Gastrocnemius medialis (tissue), 4 donors: ENCODE measurements around the gene UNC5C. TPM values are rescaled to one million over a fixed set of nuclear protein-coding genes. Genes with fewer than 3 reads are reported as not detected.

Experiments used
- ATAC-seq, 2 donors: fragments of 150-250 bp; one replicate each; pipeline ENCODE4 v1.9.1; 2016
- DNase-seq, 2 donors: peaks; one replicate each; pipeline ENCODE4 v3.0.0-alpha.2; 2019
- H3K27ac ChIP-seq, 4 donors: fragments of 200-600 bp; sonication (generic); 1 replicate in 1 of 4; 2 replicates in 3 of 4; pipeline ENCODE4 v1.5.1; 2016 to 2018; ENCODE audit warnings: mild to moderate bottlenecking in 2 of 4, moderate library complexity in 1 of 4
- H3K27me3 ChIP-seq, 3 donors: fragments of 200-600 bp; sonication (generic) in 2 of 3; 1 replicate in 1 of 3; 2 replicates in 2 of 3; pipeline versions ENCODE4 v1.5.1 to v1.6.0; 2016 to 2019; ENCODE audit warnings: mild to moderate bottlenecking in 1 of 3, moderate library complexity in 1 of 3
- H3K36me3 ChIP-seq, 2 donors: fragments of 200-600 bp; sonication (generic) in 1 of 2; one replicate each; pipeline ENCODE4 v1.5.1; 2017 to 2018
- H3K4me1 ChIP-seq, 2 donors: fragments of 200-600 bp; sonication (generic) in 1 of 2; one replicate each; pipeline ENCODE4 v1.5.1; 2016 to 2017; ENCODE audit warnings: mild to moderate bottlenecking in 2 of 2
- H3K4me3 ChIP-seq, 4 donors: fragments of 200-600 bp; sonication (generic) in 3 of 4; 1 replicate in 1 of 4; 2 replicates in 3 of 4; pipeline ENCODE4 v1.5.1; 2016 to 2019; ENCODE audit warnings: mild to moderate bottlenecking in 2 of 4
- H3K9me3 ChIP-seq, 3 donors: fragments of 200-600 bp; sonication (generic) in 2 of 3; 1 replicate in 1 of 3; 2 replicates in 2 of 3; pipeline ENCODE4 v1.5.1; 2016 to 2019
- POLR2A ChIP-seq, 2 donors: fragments of 450-650 bp; IDR thresholded peaks; one replicate each; pipeline ENCODE4 v1.6.1; 2017; ENCODE audit warnings: antibody characterized with exemption in 2 of 2, mild to moderate bottlenecking in 2 of 2, moderate library complexity in 2 of 2
- in situ Hi-C, 4 donors: fragments of 200-750 bp; cut with MboI; loops; one replicate each; pipeline versions ENCODE4 v1.15.0 to v1.8.0; 2017; ENCODE audit warnings: low sequenced_read_pairs in 4 of 4
- intact Hi-C: fragments of 100-400 bp; cut with DNase I; formaldehyde crosslinking; loops from one replicate; pipeline ENCODE4 v1.15.1; 2023; ENCODE audit warnings: low total_unique reads
- total RNA-seq, 4 donors: library from RNA; depleted of rRNA; stranded (reverse); fragments of >200 nt; gene quantifications; one replicate each; pipeline versions ENCODE4 v1.1.0 to v1.2.3, GENCODE V29; 2016
- TF ChIP-seq, protein P1 (sequence below), 5 experiments: fragments of 450-650 bp in 3 of 5; fragments of 200-600 bp in 2 of 5; sonication (generic) in 2 of 5; IDR thresholded peaks in 4 of 5; conservative IDR thresholded peaks in 1 of 5; 1 replicate in 4 of 5; 2 replicates in 1 of 5; pipeline ENCODE4 v1.5.1; 2016 to 2019; ENCODE audit warnings: antibody characterized with exemption in 5 of 5, mild to moderate bottlenecking in 3 of 5, moderate library complexity in 3 of 5

Gene UNC5C
- total RNA-seq, 4 donors from 2014 or later, result 0.07 to 0.33 (median 0.23) TPM; not detected in 1

DNA sequence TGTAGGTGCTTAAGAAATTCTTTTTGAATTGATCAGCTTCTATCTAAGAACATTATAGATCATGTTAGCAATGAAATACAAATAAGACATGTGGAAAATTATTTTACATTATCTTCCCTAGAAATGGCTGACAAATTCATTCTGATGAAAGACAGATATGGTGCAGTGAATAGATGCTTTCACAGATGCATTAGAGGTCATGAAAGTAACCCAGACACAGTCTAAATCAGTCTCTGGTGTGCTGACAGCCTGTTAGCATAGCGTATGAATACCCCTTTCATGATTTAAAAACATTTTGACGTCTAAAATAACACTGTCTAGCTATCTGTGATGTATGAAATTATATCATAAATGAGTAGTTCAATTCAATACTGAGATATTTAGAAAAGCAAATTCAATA, 180.9 kb downstream of the UNC5C start:
- H3K36me3 ChIP-seq, result no peaks in the 10 kb centered on the region
- DNase-seq, result no peak
- intact Hi-C loops (no loop called here), in situ Hi-C loops (no loop called here)
- ATAC-seq, result no peak
- H3K9me3 ChIP-seq, result no peaks in the 10 kb centered on the region
- H3K27me3 ChIP-seq, result no peaks in the 10 kb centered on the region
- H3K4me3 ChIP-seq, result no peak overlapping the region
- H3K27ac ChIP-seq, result no peak overlapping the region
- TF ChIP-seq, protein P1, sequence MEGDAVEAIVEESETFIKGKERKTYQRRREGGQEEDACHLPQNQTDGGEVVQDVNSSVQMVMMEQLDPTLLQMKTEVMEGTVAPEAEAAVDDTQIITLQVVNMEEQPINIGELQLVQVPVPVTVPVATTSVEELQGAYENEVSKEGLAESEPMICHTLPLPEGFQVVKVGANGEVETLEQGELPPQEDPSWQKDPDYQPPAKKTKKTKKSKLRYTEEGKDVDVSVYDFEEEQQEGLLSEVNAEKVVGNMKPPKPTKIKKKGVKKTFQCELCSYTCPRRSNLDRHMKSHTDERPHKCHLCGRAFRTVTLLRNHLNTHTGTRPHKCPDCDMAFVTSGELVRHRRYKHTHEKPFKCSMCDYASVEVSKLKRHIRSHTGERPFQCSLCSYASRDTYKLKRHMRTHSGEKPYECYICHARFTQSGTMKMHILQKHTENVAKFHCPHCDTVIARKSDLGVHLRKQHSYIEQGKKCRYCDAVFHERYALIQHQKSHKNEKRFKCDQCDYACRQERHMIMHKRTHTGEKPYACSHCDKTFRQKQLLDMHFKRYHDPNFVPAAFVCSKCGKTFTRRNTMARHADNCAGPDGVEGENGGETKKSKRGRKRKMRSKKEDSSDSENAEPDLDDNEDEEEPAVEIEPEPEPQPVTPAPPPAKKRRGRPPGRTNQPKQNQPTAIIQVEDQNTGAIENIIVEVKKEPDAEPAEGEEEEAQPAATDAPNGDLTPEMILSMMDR (IDR thresholded peaks at IDR 0.05 in 4 of 5, conservative IDR thresholded peaks at IDR 0.05 in 1 of 5), result no peak
- no peak for TF ChIP-seq POLR2A (IDR thresholded peaks at IDR 0.05)
- peaks cover 0 to 4% of the 10 kb centered on the region in 2 donors for H3K4me1 ChIP-seq

DNA sequence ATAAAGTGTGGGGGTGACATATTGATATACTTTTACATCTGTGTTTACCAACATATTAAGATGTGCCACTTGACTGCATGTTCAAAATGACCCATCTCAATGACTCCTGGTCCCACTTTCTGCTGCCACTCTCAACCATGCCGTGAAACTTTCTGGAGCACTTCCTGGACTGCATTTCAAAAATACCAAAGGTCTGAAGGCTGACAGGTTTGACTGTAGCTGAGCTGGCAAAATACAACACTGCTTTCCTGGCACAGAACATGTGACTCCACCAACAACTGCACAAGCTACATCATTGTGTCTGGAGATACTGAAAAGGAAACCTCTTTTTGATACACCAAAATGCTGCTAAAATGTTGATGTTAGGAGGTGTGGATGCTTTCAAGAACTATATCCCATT, 184.8 kb downstream of the UNC5C start:
- TF ChIP-seq, protein P1 (IDR thresholded peaks at IDR 0.05 in 4 of 5, conservative IDR thresholded peaks at IDR 0.05 in 1 of 5), result no peak
- TF ChIP-seq POLR2A (IDR thresholded peaks at IDR 0.05), result no peak
- ATAC-seq (no peak), DNase-seq (no peak)
- H3K4me3 ChIP-seq, result no peak overlapping the region
- no peaks in the 10 kb centered on the region for H3K27me3 ChIP-seq
- H3K4me1 ChIP-seq, result peaks cover 0 to 4% of the 10 kb centered on the region in 2 donors
- H3K36me3 ChIP-seq, result no peaks in the 10 kb centered on the region
- H3K9me3 ChIP-seq, result no peaks in the 10 kb centered on the region
- intact Hi-C loops (no loop called here), in situ Hi-C loops (no loop called here)
- H3K27ac ChIP-seq, result no peak overlapping the region

DNA sequence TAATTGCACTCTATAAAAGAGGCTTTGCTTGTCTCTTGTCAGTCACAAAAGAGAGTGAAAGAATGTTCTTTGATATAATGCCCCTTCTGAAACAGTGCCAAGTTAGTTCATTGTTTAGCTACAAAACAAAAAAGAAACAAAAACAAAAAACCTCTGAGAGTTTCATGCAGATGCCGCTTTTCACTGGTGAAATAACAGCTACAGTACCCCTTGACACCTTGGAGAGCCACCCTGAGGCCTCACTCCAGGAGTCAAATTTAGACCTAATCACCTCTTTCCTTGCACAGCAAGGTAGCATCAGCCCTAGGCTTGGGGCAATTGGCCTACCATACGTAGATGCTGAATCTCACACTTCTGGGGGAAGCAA, 185.2 kb downstream of the UNC5C start:
- intact Hi-C loops, result no loop called here
- H3K27me3 ChIP-seq, result no peaks in the 10 kb centered on the region
- no peaks in the 10 kb centered on the region for H3K36me3 ChIP-seq
- ATAC-seq (no peak), DNase-seq (no peak)
- peaks cover 0 to 4% of the 10 kb centered on the region in 2 donors for H3K4me1 ChIP-seq
- no peak overlapping the region for H3K27ac ChIP-seq
- TF ChIP-seq, protein P1 (IDR thresholded peaks at IDR 0.05 in 4 of 5, conservative IDR thresholded peaks at IDR 0.05 in 1 of 5), result no peak
- TF ChIP-seq POLR2A (IDR thresholded peaks at IDR 0.05), result no peak
- H3K4me3 ChIP-seq, result no peak overlapping the region
- in situ Hi-C loops, result no loop called here
- no peaks in the 10 kb centered on the region for H3K9me3 ChIP-seq

DNA sequence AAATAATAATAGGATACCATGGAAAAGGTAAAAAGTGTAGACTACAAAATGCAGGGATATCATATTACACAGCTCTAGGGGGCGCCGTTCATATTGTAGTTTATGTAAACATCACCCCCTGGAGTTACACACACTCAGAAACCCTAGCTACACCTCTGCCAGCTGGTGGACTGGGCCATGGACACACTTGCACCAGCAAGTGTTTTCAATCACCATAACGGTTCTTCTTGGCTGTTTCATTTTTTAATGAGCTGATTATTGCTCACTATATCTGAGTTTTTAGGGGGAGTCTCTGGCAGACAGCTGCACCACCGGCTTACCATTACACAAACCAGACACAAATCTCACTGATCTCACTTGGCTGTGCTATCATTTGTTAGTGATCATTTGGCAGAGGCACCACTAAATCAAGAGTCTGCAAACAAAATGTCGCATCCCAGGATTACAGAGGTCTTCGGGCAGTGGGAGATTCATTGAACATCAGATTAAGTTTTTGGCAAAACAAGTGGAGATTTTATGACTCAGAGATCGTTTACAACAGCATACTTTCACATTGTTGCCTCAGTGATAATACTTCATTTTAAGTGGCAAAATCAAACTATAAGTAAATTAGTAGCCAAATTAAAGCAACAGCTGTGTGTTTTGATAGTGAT, 185.7 kb downstream of the UNC5C start:
- intact Hi-C loops (no loop called here), in situ Hi-C loops (no loop called here)
- DNase-seq, result no peak
- TF ChIP-seq POLR2A (IDR thresholded peaks at IDR 0.05), result no peak
- TF ChIP-seq, protein P1 (IDR thresholded peaks at IDR 0.05 in 4 of 5, conservative IDR thresholded peaks at IDR 0.05 in 1 of 5), result no peak
- peaks cover 0 to 4% of the 10 kb centered on the region in 2 donors for H3K4me1 ChIP-seq
- no peak overlapping the region for H3K4me3 ChIP-seq
- no peaks in the 10 kb centered on the region for H3K9me3 ChIP-seq
- no peak overlapping the region for H3K27ac ChIP-seq
- ATAC-seq, result no peak
- H3K27me3 ChIP-seq, result no peaks in the 10 kb centered on the region
- no peaks in the 10 kb centered on the region for H3K36me3 ChIP-seq

DNA sequence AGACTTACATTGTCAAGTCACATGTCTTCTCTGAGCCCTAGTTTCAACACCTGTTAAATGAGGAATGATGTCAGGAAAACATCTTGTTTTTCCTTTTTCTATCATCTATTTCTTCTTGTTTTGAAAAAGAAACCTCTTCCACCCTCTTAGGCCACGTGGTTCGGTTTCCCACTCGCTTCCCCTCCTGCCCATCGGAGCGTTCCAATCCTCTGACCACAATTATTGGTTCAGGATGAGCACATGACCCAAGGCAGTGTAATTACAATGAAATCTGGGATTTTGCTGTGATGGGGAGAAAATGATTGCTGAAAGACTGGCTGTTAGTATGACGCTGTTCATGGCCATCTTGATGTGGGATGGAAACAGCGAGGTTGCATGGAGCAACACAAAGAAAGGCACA, 186.7 kb downstream of the UNC5C start:
- DNase-seq, result no peak
- ATAC-seq, result no peak
- Histone ChIP-seq H3K27me3 (no peaks in the 10 kb centered on the region), H3K27ac (no peak overlapping the region), H3K9me3 (no peaks in the 10 kb centered on the region), H3K36me3 (no peaks in the 10 kb centered on the region), H3K4me3 (no peak overlapping the region), H3K4me1 (peaks cover 0 to 4% of the 10 kb centered on the region in 2 donors)
- in situ Hi-C loops, result no loop called here
- intact Hi-C loops, result no loop called here
- no peak for TF ChIP-seq POLR2A (IDR thresholded peaks at IDR 0.05)
- TF ChIP-seq, protein P1 (IDR thresholded peaks at IDR 0.05 in 4 of 5, conservative IDR thresholded peaks at IDR 0.05 in 1 of 5), result no peak
